H1 (cell line): ENCODE data around the gene ASTL. TPM values are rescaled to one million over a fixed set of nuclear protein-coding genes. Genes with fewer than 3 reads are reported as not detected.

Experiments used
- CTCF ChIA-PET: fragments of 300-600 bp; sonication (Branson Sonifier 250); formaldehyde crosslinking; loops from one replicate; lab custom pipeline; 2021; ENCODE audit not compliant: partially characterized antibody; lab: Charles Lee
- POLR2A ChIA-PET: fragments of 300-600 bp; sonication (Branson Sonifier 250); formaldehyde crosslinking; loops from one replicate; lab custom pipeline; 2021; ENCODE audit warnings: inconsistent platforms; ENCODE audit not compliant: partially characterized antibody; lab: Charles Lee
- DNase-seq, 2 experiments: peaks; one replicate each; pipeline versions ENCODE4 v3.0.0 to v3.0.0-alpha.2; 2010 to 2022; ENCODE audit warnings: low spot score in 2 of 2, low read depth in 1 of 2, mixed read lengths in 1 of 2
- FAIRE-seq: peaks from 2 replicates; lab custom pipeline; 2011; peaks lifted over from hg19 to GRCh38; lab: Jason Lieb, UNC
- H2AFZ ChIP-seq: 2 replicates; pipeline ENCODE4 v1.8.1; 2012; ENCODE audit warnings: low read length, inconsistent platforms
- H2AK5ac ChIP-seq: 2 replicates; pipeline ENCODE4 v1.6.1; 2013; ENCODE audit warnings: low read depth, low read length
- H2BK120ac ChIP-seq: replicated peaks from 2 replicates; pipeline ENCODE3; 2013; ENCODE audit warnings: low read depth, low read length, inconsistent platforms
- H2BK12ac ChIP-seq: 2 replicates; pipeline ENCODE4 v1.6.1; 2013; ENCODE audit warnings: low read depth, low read length
- H2BK15ac ChIP-seq: 2 replicates; pipeline ENCODE4 v1.6.1; 2013; ENCODE audit warnings: low read length
- H2BK20ac ChIP-seq: 2 replicates; pipeline ENCODE4 v1.6.1; 2013; ENCODE audit warnings: low read length
- H2BK5ac ChIP-seq: 2 replicates; pipeline ENCODE4 v1.6.1; 2013; ENCODE audit warnings: low read depth, low read length
- H3K14ac ChIP-seq: 2 replicates; pipeline ENCODE4 v1.6.1; 2013; ENCODE audit warnings: inconsistent platforms; ENCODE audit not compliant: insufficient read length
- H3K18ac ChIP-seq: 2 replicates; pipeline ENCODE4 v1.6.1; 2013; ENCODE audit warnings: low read length; ENCODE audit errors: extremely low read depth
- H3K23ac ChIP-seq: 2 replicates; pipeline ENCODE4 v1.6.1; 2013; ENCODE audit warnings: inconsistent platforms; ENCODE audit not compliant: insufficient read length
- H3K23me2 ChIP-seq: 2 replicates; pipeline ENCODE4 v1.6.1; 2013; ENCODE audit warnings: low read depth, low read length
- H3K27ac ChIP-seq: 2 replicates; pipeline ENCODE4 v1.6.1; 2011; ENCODE audit warnings: low read depth, low read length, inconsistent platforms
- H3K27me3 ChIP-seq, 4 experiments: replicated peaks in 1 of 4; 1 replicate in 1 of 4; 2 replicates in 3 of 4; pipeline versions ENCODE4 v1.6.1 to v1.8.1; 2011 to 2013; ENCODE audit warnings: low read length in 3 of 4, mild to moderate bottlenecking in 3 of 4, inconsistent platforms in 2 of 4, mixed read lengths in 2 of 4, moderate library complexity in 1 of 4; ENCODE audit not compliant: control insufficient read depth in 3 of 4, insufficient read depth in 3 of 4; ENCODE audit errors: extremely low read depth in 1 of 4
- H3K36me3 ChIP-seq, 4 experiments: 2 replicates each; pipeline versions ENCODE4 v1.6.1 to v1.8.1; 2011 to 2013; ENCODE audit warnings: mild to moderate bottlenecking in 4 of 4, low read length in 3 of 4, moderate library complexity in 2 of 4, control low read depth in 1 of 4, inconsistent platforms in 1 of 4; ENCODE audit not compliant: insufficient read depth in 4 of 4, control insufficient read depth in 2 of 4
- H3K4ac ChIP-seq: replicated peaks from 2 replicates; pipeline ENCODE3; 2013; ENCODE audit warnings: low read length, low read depth, mixed read lengths, inconsistent platforms; ENCODE audit not compliant: insufficient read length
- H3K4me1 ChIP-seq, 4 experiments: replicated peaks in 1 of 4; 1 replicate in 1 of 4; 2 replicates in 3 of 4; pipeline versions ENCODE4 v1.6.1 to v1.8.1; 2011 to 2013; ENCODE audit warnings: low read length in 3 of 4, inconsistent platforms in 2 of 4, mixed read lengths in 1 of 4; ENCODE audit not compliant: insufficient read depth in 4 of 4, control insufficient read depth in 3 of 4
- H3K4me2 ChIP-seq, 2 experiments: 2 replicates each; pipeline versions ENCODE4 v1.6.1 to v1.8.1; 2011 to 2013; ENCODE audit warnings: low read depth in 2 of 2, low read length in 2 of 2, control low read depth in 1 of 2, inconsistent platforms in 1 of 2, mild to moderate bottlenecking in 1 of 2; ENCODE audit not compliant: insufficient read depth in 1 of 2
- H3K4me3 ChIP-seq, 4 experiments: fragments of 200-600, 300-600 bp in 1 of 4; sonication (generic), shearing (Covaris generic), sonication (Bioruptor Twin) in 1 of 4; 2 replicates each; pipeline versions ENCODE4 v1.5.1 to v1.8.1; 2011 to 2016; ENCODE audit warnings: low read length in 4 of 4, low read depth in 3 of 4, control low read depth in 2 of 4, inconsistent platforms in 2 of 4, mild to moderate bottlenecking in 2 of 4, mixed read lengths in 1 of 4, moderate library complexity in 1 of 4; ENCODE audit not compliant: insufficient read depth in 2 of 4; ENCODE audit errors: extremely low read depth in 1 of 4
- H3K56ac ChIP-seq: replicated peaks from 2 replicates; pipeline ENCODE3; 2013; ENCODE audit warnings: low read depth, mild to moderate bottlenecking, mixed read lengths, low read length, inconsistent platforms; ENCODE audit not compliant: insufficient read length
- H3K79me1 ChIP-seq: 2 replicates; pipeline ENCODE4 v1.6.1; 2013; ENCODE audit warnings: low read depth, low read length, control low read depth
- H3K79me2 ChIP-seq, 2 experiments: 2 replicates each; pipeline versions ENCODE4 v1.6.1 to v1.8.1; 2012 to 2013; ENCODE audit warnings: low read length in 2 of 2, mild to moderate bottlenecking in 2 of 2, inconsistent platforms in 1 of 2; ENCODE audit not compliant: insufficient read depth in 2 of 2, control insufficient read depth in 1 of 2
- H3K9ac ChIP-seq, 4 experiments: replicated peaks in 1 of 4; 1 replicate in 1 of 4; 2 replicates in 3 of 4; pipeline versions ENCODE4 v1.6.1 to v1.8.1; 2011 to 2013; ENCODE audit warnings: low read depth in 3 of 4, low read length in 3 of 4, control low read depth in 2 of 4, mild to moderate bottlenecking in 2 of 4, moderate library complexity in 2 of 4, inconsistent platforms in 1 of 4; ENCODE audit errors: extremely low read depth in 1 of 4
- H3K9me3 ChIP-seq, 2 experiments: 2 replicates each; pipeline versions ENCODE4 v1.6.1 to v1.8.1; 2012 to 2013; ENCODE audit warnings: mild to moderate bottlenecking in 2 of 2, moderate library complexity in 2 of 2, control low read depth in 1 of 2, inconsistent platforms in 1 of 2, low read depth in 1 of 2, low read length in 1 of 2, mixed read lengths in 1 of 2; ENCODE audit not compliant: insufficient read depth in 2 of 2
- H4K20me1 ChIP-seq, 2 experiments: replicated peaks in 1 of 2; 2 replicates each; pipeline versions ENCODE3 to v1.8.1; 2011 to 2013; ENCODE audit warnings: inconsistent platforms in 2 of 2, low read length in 2 of 2, mild to moderate bottlenecking in 1 of 2; ENCODE audit not compliant: insufficient read depth in 2 of 2, control insufficient read depth in 1 of 2
- H4K5ac ChIP-seq: 2 replicates; pipeline ENCODE4 v1.6.1; 2013; ENCODE audit warnings: low read length, low read depth, mixed read lengths, inconsistent platforms; ENCODE audit not compliant: insufficient read length
- H4K8ac ChIP-seq: 2 replicates; pipeline ENCODE4 v1.8.0; 2013; ENCODE audit warnings: mild to moderate bottlenecking, moderate library complexity, low read length, inconsistent platforms; ENCODE audit not compliant: insufficient read depth; ENCODE audit errors: extremely low read depth
- H4K91ac ChIP-seq: replicated peaks from 2 replicates; pipeline ENCODE3; 2013; ENCODE audit warnings: low read length, mixed read lengths, inconsistent platforms; ENCODE audit not compliant: insufficient read length
- ASH2L ChIP-seq: fragments of 200-600, 300-600 bp; sonication (generic); IDR thresholded peaks from one replicate; pipeline ENCODE4 v1.7.1; 2017; ENCODE audit warnings: low read length
- CHD2 ChIP-seq: IDR thresholded peaks from 2 replicates; pipeline ENCODE4 v1.6.1; 2012; ENCODE audit warnings: low read length, improper control_type of control experiment
- CTBP2 ChIP-seq: IDR thresholded peaks from 2 replicates; pipeline ENCODE4 v1.7.0; 2011; ENCODE audit warnings: borderline replicate concordance, mild to moderate bottlenecking, moderate library complexity, mixed read lengths, low read length; ENCODE audit not compliant: insufficient read depth, insufficient read length
- EGR1 ChIP-seq: IDR thresholded peaks from 2 replicates; pipeline ENCODE4 v1.6.1; 2011; ENCODE audit warnings: low read depth, low read length, borderline replicate concordance
- FOSL1 ChIP-seq: IDR thresholded peaks from 2 replicates; pipeline ENCODE4 v1.6.1; 2011; ENCODE audit warnings: mild to moderate bottlenecking, low read depth, low read length, moderate library complexity; ENCODE audit not compliant: insufficient read depth
- HDAC2 ChIP-seq, 2 experiments: fragments of 300-600 bp in 1 of 2; sonication (generic) in 1 of 2; IDR thresholded peaks; 2 replicates each; pipeline ENCODE4 v1.6.1; 2011 to 2012; ENCODE audit warnings: low read depth in 2 of 2, low read length in 2 of 2, mild to moderate bottlenecking in 2 of 2, moderate library complexity in 2 of 2, borderline replicate concordance in 1 of 2, inconsistent platforms in 1 of 2
- NRF1 ChIP-seq: IDR thresholded peaks from 2 replicates; pipeline ENCODE4 v1.6.1; 2011; ENCODE audit warnings: mild to moderate bottlenecking, low read depth, low read length, improper control_type of control experiment
- RAD21 ChIP-seq, 2 experiments: IDR thresholded peaks in 1 of 2; conservative IDR thresholded peaks in 1 of 2; 2 replicates each; pipeline ENCODE4 v1.6.1; 2011; ENCODE audit warnings: low read depth in 2 of 2, low read length in 2 of 2, improper control_type of control experiment in 1 of 2, inconsistent platforms in 1 of 2, mild to moderate bottlenecking in 1 of 2, moderate library complexity in 1 of 2
- RNF2 ChIP-seq: fragments of 200-900, 300-1000 bp; sonication (generic); IDR thresholded peaks from 2 replicates; pipeline ENCODE4 v1.7.1; 2016; ENCODE audit warnings: borderline replicate concordance, low read depth, mild to moderate bottlenecking, antibody characterized with exemption, low read length; ENCODE audit not compliant: poor library complexity, severe bottlenecking; ENCODE audit errors: missing control alignments
- SIRT6 ChIP-seq: IDR thresholded peaks from one replicate; pipeline ENCODE4 v1.7.1; 2012; ENCODE audit warnings: low read length, inconsistent platforms
- SP2 ChIP-seq: IDR thresholded peaks from 2 replicates; pipeline ENCODE4 v1.6.1; 2012; ENCODE audit warnings: mild to moderate bottlenecking, low read length, inconsistent platforms
- TBP ChIP-seq: IDR thresholded peaks from 2 replicates; pipeline ENCODE4 v1.6.1; 2011; ENCODE audit warnings: low read depth, low read length, improper control_type of control experiment
- TCF12 ChIP-seq: IDR thresholded peaks from 2 replicates; pipeline ENCODE4 v1.6.1; 2011; ENCODE audit warnings: low read depth, mild to moderate bottlenecking, low read length
- ZNF274 ChIP-seq: IDR thresholded peaks from 2 replicates; pipeline ENCODE4 v1.7.0; 2012; ENCODE audit warnings: low read length, borderline replicate concordance; ENCODE audit errors: extremely low read depth
- whole genome bisulfite sequencing, 2 experiments: shearing (Covaris generic) in 1 of 2; methylation state at CpG; one replicate each; pipeline versions ENCODE4 v1.1.6 to v1.1.7; 2013 to 2015; ENCODE audit warnings: low lambda C conversion rate in 2 of 2, mixed read lengths in 2 of 2, inconsistent platforms in 1 of 2, low coverage in 1 of 2, missing lambda C conversion rate in 1 of 2; ENCODE audit not compliant: insufficient replicate concordance in 2 of 2, insufficient coverage in 1 of 2, insufficient read length in 1 of 2; ENCODE audit errors: extremely low coverage in 1 of 2, missing lambda C conversion rate in 1 of 2; 5-methylcytosine and 5-hydroxymethylcytosine counted together
- polyA plus RNA-seq, 7 experiments: library from polyadenylated mRNA; depleted of rRNA in 3 of 7; stranded (reverse) in 5 of 7; unstranded in 2 of 7; fragments of >200 nt in 5 of 7; fragments of 200-250 nt in 2 of 7; gene quantifications; 1 replicate in 5 of 7; 2 replicates in 1 of 7; 4 replicates in 1 of 7; pipeline versions ENCODE4 v1.2.1 to v1.2.3, GENCODE V29; 2011 to 2013; ENCODE audit warnings: missing spikeins in 2 of 7, mixed read lengths in 2 of 7
- total RNA-seq: library from RNA; stranded (reverse); fragmentation: NEBNext Ultra II Directional; extraction: Animal tissue kit (Norgen Biotek cat#: 25700); gene quantifications from 2 replicates; pipeline ENCODE4 v1.2.1, GENCODE V29; 2021

ASTL gene
- total and polyA plus RNA-seq, 2 of the 8 experiments (the other 6 are each of a cell fraction or from before 2014, with no cell fraction given) = 0.60 to 1.4 TPM

DNA sequence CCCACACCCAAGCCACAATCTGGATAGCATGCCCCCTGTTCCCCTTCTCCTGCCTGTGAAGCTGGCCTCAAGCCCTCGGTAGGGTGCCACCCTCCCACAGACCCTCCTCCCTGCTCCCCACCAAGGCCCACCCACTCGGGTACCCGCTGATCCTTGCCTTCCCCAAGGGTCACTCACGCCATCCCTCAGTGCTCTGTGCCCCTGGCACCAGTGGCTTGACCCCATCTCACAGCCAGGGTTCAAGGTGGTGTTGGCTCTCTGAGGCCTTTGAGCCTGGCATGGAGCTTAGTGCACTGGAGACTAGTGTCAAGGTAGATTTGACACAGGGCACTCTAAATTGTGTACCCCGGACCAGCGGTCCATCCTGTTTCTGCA, 33.8 kb downstream of the ASTL start:
- no peak overlapping the region for H2BK20ac ChIP-seq
- 96% methylated on average over 3 of the region's 6 CpGs; no CpG with 5 or more reads in 1 of the 2 experiments for WGBS, 2 experiments
- H3K4ac ChIP-seq = peak overlapping the region; percentile 87
- no peaks in the 10 kb centered on the region for H3K79me1 ChIP-seq
- H3K18ac ChIP-seq = peak overlapping the region; percentile 71
- H4K91ac ChIP-seq = peak overlapping the region; percentile 20
- no peak overlapping the region for H3K4me2 ChIP-seq
- FAIRE-seq (no peak), DNase-seq (peak in 1 of 2 experiments; percentile 35)
- ChIA-PET CTCF (interaction anchor here (0.6 to 7.2 kb wide), 5 partner anchors 11 to 125 kb away, joined by 3 to 61 read pairs (median 3); partner anchors contain the start of gene ADRA2B), POLR2A (no interaction called here)
- H3K9me3 ChIP-seq = peaks cover 4 to 11% of the 10 kb centered on the region in 2 experiments
- no peak overlapping the region for H3K4me3 ChIP-seq
- no peak overlapping the region for H2BK12ac ChIP-seq
- no peaks in the 10 kb centered on the region for H4K20me1 ChIP-seq
- no peaks in the 10 kb centered on the region for H3K27me3 ChIP-seq
- no peak overlapping the region for H2AFZ ChIP-seq
- H4K5ac ChIP-seq = no peak overlapping the region
- no peak overlapping the region for H3K9ac ChIP-seq
- 0 out of 2 replicates have a peak overlapping the region, but pooled peaks have one; percentile 48 for H4K8ac ChIP-seq
- H3K56ac ChIP-seq = no peak overlapping the region
- no peak overlapping the region for H2BK120ac ChIP-seq
- H3K23me2 ChIP-seq = peaks cover 2% of the 10 kb centered on the region; the same call in 1 of the 2 replicates
- no peak overlapping the region for H2AK5ac ChIP-seq
- no peak overlapping the region for H3K27ac ChIP-seq
- H3K14ac ChIP-seq = no peak overlapping the region
- H3K79me2 ChIP-seq = no peaks in the 10 kb centered on the region
- peaks cover 0 to 31% (median 18%) of the 10 kb centered on the region in 4 experiments; a peak in 6 of 7 replicates for H3K4me1 ChIP-seq
- H2BK5ac ChIP-seq = no peak overlapping the region
- no peak overlapping the region for H3K23ac ChIP-seq
- H3K36me3 ChIP-seq = no peaks in the 10 kb centered on the region
- peak overlapping the region; percentile 81; the same call in 1 of the 2 replicates for H2BK15ac ChIP-seq
- TF ChIP-seq EGR1 (no peak), CTBP2 (no peak), SP2 (no peak), TBP (no peak), ZNF274 (no peak), TCF12 (no peak), RNF2 (no peak), ASH2L (no peak), SIRT6 (no peak), NRF1 (no peak), HDAC2 (IDR thresholded peaks at IDR 0.05; ENCODE audit: borderline replicate concordance in 1 of 2, low read depth in 2 of 2, low read length in 2 of 2) (no peak), CHD2 (no peak), RAD21 (IDR thresholded peaks at IDR 0.05 in 1 of 2, conservative IDR thresholded peaks at IDR 0.05 in 1 of 2; ENCODE audit: low read depth in 2 of 2, low read length in 2 of 2) (no peak), FOSL1 (no peak)
